ENCODE results near the gene ANKFN1. TPM values are rescaled to one million over a fixed set of nuclear protein-coding genes. Genes with fewer than 3 reads are reported as not detected.

The ANKFN1 gene
- total RNA-seq, 1 donor from 2014 or later, result not detected

DNA sequence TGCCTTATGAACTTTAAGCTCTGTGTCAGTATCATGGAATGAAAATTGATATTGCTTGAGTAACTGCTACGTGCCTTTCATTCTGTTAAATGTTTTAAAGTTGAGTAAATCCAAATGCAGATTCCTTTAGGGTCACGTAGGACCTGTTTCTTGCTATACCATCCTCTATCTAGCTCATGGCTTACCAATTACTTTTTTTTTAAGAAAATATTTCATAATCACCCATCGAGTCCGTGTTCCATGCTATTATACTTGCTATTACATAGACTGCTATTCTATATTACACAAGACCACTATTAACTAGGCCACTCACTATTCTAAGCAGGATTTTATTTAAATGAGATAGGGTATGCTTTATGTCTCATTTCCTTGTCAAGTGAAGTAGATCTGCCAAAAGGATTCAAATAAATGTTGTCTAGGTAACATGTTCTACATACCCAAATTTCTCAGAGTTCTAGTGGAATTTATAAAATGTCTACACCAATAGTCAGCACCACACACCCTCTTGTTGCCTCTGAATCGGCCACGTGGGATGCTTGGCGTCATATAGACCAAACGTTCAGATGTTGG lies 11.9 kb downstream of the ANKFN1 start:
- TF ChIP-seq EZH2 (IDR thresholded peaks at IDR 0.05), result no peak
- TF ChIP-seq EZH2phosphoT487 (IDR thresholded peaks at IDR 0.05), result no peak
- TF ChIP-seq, protein P1, sequence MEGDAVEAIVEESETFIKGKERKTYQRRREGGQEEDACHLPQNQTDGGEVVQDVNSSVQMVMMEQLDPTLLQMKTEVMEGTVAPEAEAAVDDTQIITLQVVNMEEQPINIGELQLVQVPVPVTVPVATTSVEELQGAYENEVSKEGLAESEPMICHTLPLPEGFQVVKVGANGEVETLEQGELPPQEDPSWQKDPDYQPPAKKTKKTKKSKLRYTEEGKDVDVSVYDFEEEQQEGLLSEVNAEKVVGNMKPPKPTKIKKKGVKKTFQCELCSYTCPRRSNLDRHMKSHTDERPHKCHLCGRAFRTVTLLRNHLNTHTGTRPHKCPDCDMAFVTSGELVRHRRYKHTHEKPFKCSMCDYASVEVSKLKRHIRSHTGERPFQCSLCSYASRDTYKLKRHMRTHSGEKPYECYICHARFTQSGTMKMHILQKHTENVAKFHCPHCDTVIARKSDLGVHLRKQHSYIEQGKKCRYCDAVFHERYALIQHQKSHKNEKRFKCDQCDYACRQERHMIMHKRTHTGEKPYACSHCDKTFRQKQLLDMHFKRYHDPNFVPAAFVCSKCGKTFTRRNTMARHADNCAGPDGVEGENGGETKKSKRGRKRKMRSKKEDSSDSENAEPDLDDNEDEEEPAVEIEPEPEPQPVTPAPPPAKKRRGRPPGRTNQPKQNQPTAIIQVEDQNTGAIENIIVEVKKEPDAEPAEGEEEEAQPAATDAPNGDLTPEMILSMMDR (IDR thresholded peaks at IDR 0.05), result no peak
- Mint-ChIP-seq H3K4me3 (no peak overlapping the region), H3K27ac (no peak overlapping the region), H3K9me3 (no peaks in the 10 kb centered on the region), H3K27me3 (ENCODE audit: insufficient read depth, low read depth) (no peaks in the 10 kb centered on the region), H3K4me1 (peaks cover 6% of the 10 kb centered on the region), H3K36me3 (no peaks in the 10 kb centered on the region)
- Histone ChIP-seq H3K4me2 (no peak overlapping the region), H3F3A (ENCODE audit: low read depth) (no peaks in the 10 kb centered on the region), H3K27me3 (no peaks in the 10 kb centered on the region), H3K4me1 (peaks cover 9% of the 10 kb centered on the region), H3K36me3 (no peaks in the 10 kb centered on the region), H3K79me2 (ENCODE audit: low read depth) (no peaks in the 10 kb centered on the region), H3K4me3 (no peak overlapping the region), H3K9ac (no peak overlapping the region), H2AFZ (replicated peaks) (no peak overlapping the region), H4K20me1 (ENCODE audit: low read depth) (no peaks in the 10 kb centered on the region), H3K9me3 (ENCODE audit: low read depth) (no peaks in the 10 kb centered on the region), H3K27ac (no peak overlapping the region)
- DNase-seq (ENCODE audit: low spot score), result no peak

DNA sequence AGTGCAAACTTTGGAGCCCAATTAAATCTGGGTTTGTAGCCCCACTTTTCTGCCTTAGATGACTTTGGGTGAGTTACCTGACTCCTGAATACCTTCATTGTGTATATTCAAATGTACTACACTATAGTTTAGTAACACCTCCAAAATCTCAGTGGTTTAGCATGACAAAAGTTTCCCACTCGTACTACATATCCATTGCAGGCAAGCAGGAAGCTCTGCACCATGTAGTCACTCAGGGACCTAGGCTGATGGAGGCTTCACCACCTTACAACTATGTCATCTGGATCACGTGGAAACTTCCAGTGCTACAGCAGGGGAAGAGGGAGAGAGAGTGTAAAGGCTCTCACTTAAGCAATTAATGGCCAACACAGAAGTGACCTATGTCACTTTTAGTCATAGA lies 14.2 kb downstream of the ANKFN1 start:
- H2AFZ ChIP-seq (replicated peaks), result no peak overlapping the region
- no peak overlapping the region for H3K4me3 ChIP-seq
- peaks cover 2% of the 10 kb centered on the region for H3K4me1 Mint-ChIP-seq
- no peak overlapping the region for H3K27ac Mint-ChIP-seq
- no peaks in the 10 kb centered on the region for H3K36me3 Mint-ChIP-seq
- H3F3A ChIP-seq (ENCODE audit: low read depth), result peaks cover 7% of the 10 kb centered on the region
- no peaks in the 10 kb centered on the region for H3K27me3 ChIP-seq
- TF ChIP-seq, protein P1 (IDR thresholded peaks at IDR 0.05), result no peak
- no peak for TF ChIP-seq EZH2 (IDR thresholded peaks at IDR 0.05)
- no peak for TF ChIP-seq EZH2phosphoT487 (IDR thresholded peaks at IDR 0.05)
- peaks cover 9% of the 10 kb centered on the region for H3K4me1 ChIP-seq
- H3K27me3 Mint-ChIP-seq (ENCODE audit: insufficient read depth, low read depth), result no peaks in the 10 kb centered on the region
- H3K36me3 ChIP-seq, result no peaks in the 10 kb centered on the region
- H3K4me2 ChIP-seq, result no peak overlapping the region
- no peak for DNase-seq (ENCODE audit: low spot score)
- H3K9me3 Mint-ChIP-seq, result no peaks in the 10 kb centered on the region
- H4K20me1 ChIP-seq (ENCODE audit: low read depth), result no peaks in the 10 kb centered on the region
- H3K27ac ChIP-seq, result no peak overlapping the region
- no peaks in the 10 kb centered on the region for H3K79me2 ChIP-seq (ENCODE audit: low read depth)
- no peak overlapping the region for H3K4me3 Mint-ChIP-seq
- H3K9me3 ChIP-seq (ENCODE audit: low read depth), result no peaks in the 10 kb centered on the region
- H3K9ac ChIP-seq, result no peak overlapping the region

DNA sequence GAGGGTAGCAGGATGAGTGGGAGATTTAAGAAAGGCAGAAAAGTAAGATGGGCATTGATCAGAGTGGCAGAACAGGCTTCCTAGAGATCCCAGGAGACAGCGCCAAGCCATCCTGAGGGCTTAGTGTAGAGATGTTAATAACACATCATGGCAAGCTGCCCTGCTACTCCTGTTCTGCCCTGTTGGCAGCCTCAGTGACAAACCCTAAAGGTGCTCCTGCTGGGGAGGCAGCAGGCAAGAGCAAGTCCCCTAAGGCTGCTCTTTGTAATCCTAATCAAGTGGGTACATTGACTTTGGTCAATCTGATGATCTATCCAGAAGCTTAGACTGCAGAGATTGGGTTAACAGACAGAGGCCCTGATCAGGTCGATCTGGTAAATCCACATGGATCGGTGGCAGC lies 16.3 kb downstream of the ANKFN1 start:
- Histone ChIP-seq H3K4me1 (peaks cover 22% of the 10 kb centered on the region), H3K27me3 (no peaks in the 10 kb centered on the region), H3K36me3 (no peaks in the 10 kb centered on the region), H3K4me3 (no peak overlapping the region), H3K9ac (no peak overlapping the region), H3K27ac (no peak overlapping the region), H3K4me2 (no peak overlapping the region), H3K79me2 (ENCODE audit: low read depth) (no peaks in the 10 kb centered on the region), H3K9me3 (ENCODE audit: low read depth) (no peaks in the 10 kb centered on the region), H4K20me1 (ENCODE audit: low read depth) (no peaks in the 10 kb centered on the region), H3F3A (ENCODE audit: low read depth) (peaks cover 8% of the 10 kb centered on the region), H2AFZ (replicated peaks) (no peak overlapping the region)
- H3K36me3 Mint-ChIP-seq, result no peaks in the 10 kb centered on the region
- no peak for DNase-seq (ENCODE audit: low spot score)
- no peak overlapping the region for H3K27ac Mint-ChIP-seq
- peaks cover 2% of the 10 kb centered on the region for H3K27me3 Mint-ChIP-seq (ENCODE audit: insufficient read depth, low read depth)
- peaks cover 14% of the 10 kb centered on the region for H3K4me1 Mint-ChIP-seq
- H3K4me3 Mint-ChIP-seq, result no peak overlapping the region
- no peaks in the 10 kb centered on the region for H3K9me3 Mint-ChIP-seq
- no peak for TF ChIP-seq EZH2 (IDR thresholded peaks at IDR 0.05)
- no peak for TF ChIP-seq EZH2phosphoT487 (IDR thresholded peaks at IDR 0.05)
- TF ChIP-seq, protein P1 (IDR thresholded peaks at IDR 0.05), result no peak
